Ascending aorta (tissue), 2 donors: ENCODE measurements around the gene PBX4. TPM values are rescaled to one million over a fixed set of nuclear protein-coding genes. Genes with fewer than 3 reads are reported as not detected.
A peak's percentile ranks its signal among the peaks of the same experiment; 100 is the strongest.

Source experiments
- DNase-seq, 2 donors: peaks; one replicate each; pipeline ENCODE4 v3.0.0-alpha.2; 2019; ENCODE audit warnings: low spot score in 2 of 2
- H3K27ac ChIP-seq, 2 donors: fragments of 200-600 bp; sonication (generic); one replicate each; pipeline ENCODE4 v1.5.1; 2016 to 2017; ENCODE audit warnings: mild to moderate bottlenecking in 1 of 2
- H3K27me3 ChIP-seq: fragments of 200-600 bp; sonication (generic); one replicate; pipeline ENCODE4 v1.5.1; 2017
- H3K36me3 ChIP-seq, 2 donors: fragments of 200-600 bp; sonication (generic); one replicate each; pipeline ENCODE4 v1.5.1; 2016
- H3K4me1 ChIP-seq, 2 donors: fragments of 200-600 bp; sonication (generic); one replicate each; pipeline ENCODE4 v1.5.1; 2016 to 2017; ENCODE audit warnings: mild to moderate bottlenecking in 1 of 2
- H3K4me3 ChIP-seq, 2 donors: fragments of 200-600 bp; sonication (generic); one replicate each; pipeline ENCODE4 v1.5.1; 2016 to 2017; ENCODE audit warnings: mild to moderate bottlenecking in 1 of 2
- H3K9me3 ChIP-seq, 2 donors: fragments of 200-600 bp; sonication (generic); one replicate each; pipeline ENCODE4 v1.5.1; 2016
- intact Hi-C: fragments of 100-400 bp; cut with DNase I; formaldehyde crosslinking; loops from one replicate; pipeline ENCODE4 v1.15.1; 2023
- total RNA-seq: library from RNA; depleted of rRNA; stranded (reverse); fragments of >200 nt; gene quantifications from one replicate; pipeline ENCODE4 v1.1.0, GENCODE V29; 2016
- TF ChIP-seq, protein P1 (sequence below), 3 experiments: fragments of 200-600 bp in 2 of 3; fragments of 450-650 bp in 1 of 3; sonication (generic) in 2 of 3; IDR thresholded peaks; one replicate each; pipeline ENCODE4 v1.5.1; 2016 to 2019; ENCODE audit warnings: antibody characterized with exemption in 3 of 3, mild to moderate bottlenecking in 1 of 3, moderate library complexity in 1 of 3

The PBX4 gene
- total RNA-seq, 1 donor from 2014 or later: not detected

DNA sequence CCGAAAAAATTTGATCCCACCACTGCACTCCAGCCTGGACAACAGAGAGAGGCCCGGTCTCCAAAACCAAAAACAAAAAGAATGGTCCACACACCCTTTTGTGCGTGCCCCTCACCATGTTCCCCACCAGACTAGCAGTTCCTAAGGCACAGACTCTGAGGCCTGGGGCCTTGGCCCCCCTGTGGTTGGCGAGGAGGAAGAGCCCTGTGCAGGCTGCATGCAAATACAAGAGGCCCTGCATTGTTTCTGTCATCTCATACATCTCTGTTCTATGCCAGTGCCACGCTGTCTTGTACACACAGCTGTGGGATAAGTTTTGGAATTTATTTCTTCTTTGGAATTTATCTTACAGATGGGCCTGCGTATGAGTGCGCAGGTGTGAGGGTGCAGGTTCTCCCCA lies 94.4 kb downstream of the PBX4 start:
- H3K4me1 ChIP-seq: peaks cover 0 to 2% of the 10 kb centered on the region in 2 donors
- TF ChIP-seq, protein P1, sequence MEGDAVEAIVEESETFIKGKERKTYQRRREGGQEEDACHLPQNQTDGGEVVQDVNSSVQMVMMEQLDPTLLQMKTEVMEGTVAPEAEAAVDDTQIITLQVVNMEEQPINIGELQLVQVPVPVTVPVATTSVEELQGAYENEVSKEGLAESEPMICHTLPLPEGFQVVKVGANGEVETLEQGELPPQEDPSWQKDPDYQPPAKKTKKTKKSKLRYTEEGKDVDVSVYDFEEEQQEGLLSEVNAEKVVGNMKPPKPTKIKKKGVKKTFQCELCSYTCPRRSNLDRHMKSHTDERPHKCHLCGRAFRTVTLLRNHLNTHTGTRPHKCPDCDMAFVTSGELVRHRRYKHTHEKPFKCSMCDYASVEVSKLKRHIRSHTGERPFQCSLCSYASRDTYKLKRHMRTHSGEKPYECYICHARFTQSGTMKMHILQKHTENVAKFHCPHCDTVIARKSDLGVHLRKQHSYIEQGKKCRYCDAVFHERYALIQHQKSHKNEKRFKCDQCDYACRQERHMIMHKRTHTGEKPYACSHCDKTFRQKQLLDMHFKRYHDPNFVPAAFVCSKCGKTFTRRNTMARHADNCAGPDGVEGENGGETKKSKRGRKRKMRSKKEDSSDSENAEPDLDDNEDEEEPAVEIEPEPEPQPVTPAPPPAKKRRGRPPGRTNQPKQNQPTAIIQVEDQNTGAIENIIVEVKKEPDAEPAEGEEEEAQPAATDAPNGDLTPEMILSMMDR (IDR thresholded peaks at IDR 0.05): no peak
- no peak overlapping the region for H3K27ac ChIP-seq
- no peaks in the 10 kb centered on the region for H3K27me3 ChIP-seq
- peaks cover 27 to 45% of the 10 kb centered on the region in 2 donors for H3K36me3 ChIP-seq
- H3K9me3 ChIP-seq: no peaks in the 10 kb centered on the region
- intact Hi-C loops: no loop called here
- DNase-seq: no peak
- no peak overlapping the region for H3K4me3 ChIP-seq

DNA sequence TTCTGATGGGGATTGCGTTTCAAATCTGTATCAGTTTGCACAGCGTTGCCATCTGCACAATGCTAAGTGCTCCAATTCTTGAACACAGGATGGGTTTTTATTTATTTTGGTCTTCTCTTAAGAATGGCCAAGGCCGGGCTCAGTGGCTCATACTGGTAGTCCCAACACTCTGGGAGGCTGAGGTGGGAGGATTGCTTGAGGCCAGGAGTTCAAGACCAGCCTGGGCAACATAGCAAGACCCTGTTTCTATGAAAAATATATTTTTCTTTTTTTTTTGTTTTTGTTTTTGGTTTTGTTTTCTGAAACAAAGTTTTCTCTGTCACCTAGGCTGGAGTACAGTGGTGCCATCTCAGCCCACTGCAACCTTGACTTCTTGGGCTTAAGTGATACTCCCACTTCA lies 95.3 kb downstream of the PBX4 start:
- Histone ChIP-seq H3K27ac (no peak overlapping the region), H3K4me3 (no peak overlapping the region), H3K36me3 (peaks cover 23 to 44% of the 10 kb centered on the region in 2 donors), H3K9me3 (no peaks in the 10 kb centered on the region), H3K4me1 (no peaks in the 10 kb centered on the region), H3K27me3 (no peaks in the 10 kb centered on the region)
- intact Hi-C loops: no loop called here
- TF ChIP-seq, protein P1 (IDR thresholded peaks at IDR 0.05): no peak
- no peak for DNase-seq

DNA sequence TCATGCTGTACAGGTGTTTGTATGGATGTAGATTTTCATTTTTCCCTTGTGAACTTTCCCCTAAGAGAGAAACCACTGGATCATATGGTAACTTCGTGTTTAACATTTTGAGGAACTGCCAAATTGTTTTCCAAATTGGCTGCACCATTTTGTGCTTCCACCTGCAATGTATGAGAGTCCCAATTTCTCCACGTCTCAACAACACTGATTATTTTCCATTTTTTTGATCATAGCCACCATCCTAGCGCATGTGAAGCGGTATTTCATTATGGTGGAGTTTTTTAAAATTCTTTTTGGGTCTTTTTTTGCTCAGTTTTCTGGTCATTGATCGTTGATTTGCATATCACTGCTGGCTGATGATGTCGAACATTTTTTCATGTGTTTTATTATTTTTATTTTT lies 97.5 kb downstream of the PBX4 start:
- H3K36me3 ChIP-seq: peaks cover 2 to 28% of the 10 kb centered on the region in 2 donors
- intact Hi-C loops: no loop called here
- H3K4me1 ChIP-seq: peaks cover 6 to 10% of the 10 kb centered on the region in 2 donors
- H3K9me3 ChIP-seq: no peaks in the 10 kb centered on the region
- no peak overlapping the region for H3K27ac ChIP-seq
- TF ChIP-seq, protein P1 (IDR thresholded peaks at IDR 0.05): no peak
- no peaks in the 10 kb centered on the region for H3K27me3 ChIP-seq
- DNase-seq: no peak
- H3K4me3 ChIP-seq: no peak overlapping the region

DNA sequence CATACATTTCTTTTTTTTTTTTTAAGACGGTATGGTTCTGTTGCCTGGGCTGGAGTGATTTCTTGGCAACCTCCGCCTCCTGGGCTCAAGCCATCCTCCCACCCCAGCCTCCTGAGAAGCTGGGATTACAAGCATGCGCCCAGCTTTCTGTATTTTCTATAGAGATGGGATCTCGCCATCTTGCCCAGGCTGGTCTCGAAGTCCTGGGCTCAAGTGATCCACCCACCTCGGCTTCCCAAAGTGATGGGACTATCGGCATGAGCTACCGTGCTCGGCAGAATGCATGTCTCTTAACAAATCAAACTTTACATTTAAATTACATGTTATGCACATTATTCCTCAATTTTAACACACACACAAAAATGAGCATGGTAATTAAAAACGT lies 101.3 kb downstream of the PBX4 start:
- intact Hi-C loops: loop anchor here (10.0 kb wide), 1 partner anchor 322 kb away; the partner anchor contains the start of genes BORCS8 and RFXANK
- TF ChIP-seq, protein P1 (IDR thresholded peaks at IDR 0.05): no peak
- no peaks in the 10 kb centered on the region for H3K27me3 ChIP-seq
- peaks cover 6 to 14% of the 10 kb centered on the region in 2 donors for H3K4me1 ChIP-seq
- H3K4me3 ChIP-seq: peak overlapping the region; percentile 83 to 87
- H3K27ac ChIP-seq: no peak overlapping the region
- no peak for DNase-seq
- H3K36me3 ChIP-seq: peaks cover 0 to 8% of the 10 kb centered on the region in 2 donors
- no peaks in the 10 kb centered on the region for H3K9me3 ChIP-seq

DNA sequence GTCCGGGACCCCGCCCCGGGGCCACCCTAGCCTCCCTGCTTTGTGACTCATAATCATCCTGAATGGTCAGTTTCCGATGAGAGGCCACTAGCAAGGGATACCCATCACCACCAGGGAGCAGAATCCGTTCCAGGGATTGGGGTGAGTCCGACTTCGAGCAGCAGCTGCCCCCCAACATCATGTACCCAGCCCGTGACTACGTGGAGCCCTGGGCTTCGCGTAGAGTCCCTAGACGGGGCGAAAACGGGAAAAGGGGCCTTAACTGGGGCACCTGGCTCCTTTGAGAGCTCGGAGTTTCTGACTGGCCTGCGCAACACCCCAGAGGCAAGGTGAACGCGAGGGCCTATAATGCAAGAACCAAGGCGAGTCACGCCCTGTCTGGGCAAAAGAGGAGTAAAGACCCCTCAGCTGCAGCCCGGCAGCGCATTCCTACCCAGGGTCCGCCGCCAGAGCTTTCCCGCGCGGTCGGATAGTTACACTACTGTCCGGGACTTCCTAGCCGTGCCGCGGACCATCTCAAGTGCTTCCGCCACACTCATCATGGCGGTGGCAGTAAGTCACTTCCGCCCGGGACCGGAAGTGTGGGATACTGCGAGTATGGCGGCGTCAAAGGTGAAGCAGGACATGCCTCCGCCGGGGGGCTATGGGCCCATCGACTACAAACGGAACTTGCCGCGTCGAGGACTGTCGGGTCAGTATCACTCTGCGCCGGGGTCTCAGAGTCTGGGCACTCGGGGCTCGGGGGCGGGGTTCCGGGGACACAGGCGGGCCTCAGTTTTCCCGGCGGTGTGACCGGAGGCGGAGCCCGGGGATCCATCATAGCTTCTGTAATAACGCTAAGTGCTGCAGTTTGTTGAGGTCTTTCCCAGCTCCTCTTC lies 102.6 kb downstream of the PBX4 start, which contains the start of gene NDUFA13:
Gene NDUFA13, plus strand, starts transcription at position 584 of the 878 bp plus-strand sequence. Its CDS starts 14 bp downstream, at position 598.
- peaks cover 6 to 14% of the 10 kb centered on the region in 2 donors for H3K4me1 ChIP-seq
- no peaks in the 10 kb centered on the region for H3K9me3 ChIP-seq
- H3K27ac ChIP-seq: peak within 1 kb of the TSS; percentile 75 to 80
- peaks cover 0 to 8% of the 10 kb centered on the region in 2 donors for H3K36me3 ChIP-seq
- intact Hi-C loops: loop anchor here (10.0 kb wide), 1 partner anchor 321 kb away; the partner anchor contains the start of genes BORCS8 and RFXANK
- peak within 1 kb of the TSS; percentile 83 to 87 for H3K4me3 ChIP-seq
- no peaks in the 10 kb centered on the region for H3K27me3 ChIP-seq
- peak; percentile 75 to 97 for DNase-seq
- TF ChIP-seq, protein P1 (IDR thresholded peaks at IDR 0.05): no peak
